CD4-positive, alpha-beta memory T cell (primary cell): ENCODE measurements around the gene TTLL11. TPM values are rescaled to one million over a fixed set of nuclear protein-coding genes. Genes with fewer than 3 reads are reported as not detected.

Source experiments
- CTCF ChIA-PET: fragments of 350-600 bp; sonication (Branson Sonifier 250); formaldehyde crosslinking; loops from one replicate; lab custom pipeline; 2021; ENCODE audit warnings: inconsistent platforms; ENCODE audit not compliant: partially characterized antibody; lab: Charles Lee
- POLR2A ChIA-PET: fragments of 350-600 bp; sonication (Branson Sonifier 250); formaldehyde crosslinking; loops from one replicate; lab custom pipeline; 2021; ENCODE audit not compliant: partially characterized antibody; lab: Charles Lee
- DNase-seq, 5 donors: peaks; one replicate each; pipeline versions ENCODE4 v3.0.0 to v3.0.0-alpha.2; 2020 to 2022; ENCODE audit warnings: mixed read lengths in 1 of 5
- H3K27ac ChIP-seq: one replicate; pipeline ENCODE4 v1.7.0; 2013; ENCODE audit warnings: low read depth, low read length
- H3K27me3 ChIP-seq: 2 replicates; pipeline ENCODE4 v1.7.0; 2013; ENCODE audit warnings: mild to moderate bottlenecking, low read length, moderate library complexity; ENCODE audit not compliant: insufficient read depth
- H3K36me3 ChIP-seq: 2 replicates; pipeline ENCODE4 v1.7.0; 2013; ENCODE audit warnings: mild to moderate bottlenecking, low read length, moderate library complexity; ENCODE audit not compliant: insufficient read depth
- H3K4me1 ChIP-seq: 2 replicates; pipeline ENCODE4 v1.7.0; 2013; ENCODE audit warnings: mild to moderate bottlenecking, low read length, moderate library complexity; ENCODE audit not compliant: insufficient read depth
- H3K4me3 ChIP-seq, 2 donors: one replicate each; pipeline ENCODE4 v1.7.0; 2013; ENCODE audit warnings: low read length in 2 of 2, mild to moderate bottlenecking in 1 of 2
- H3K9me3 ChIP-seq, 2 donors: one replicate each; pipeline ENCODE4 v1.7.0; 2013; ENCODE audit warnings: low read length in 2 of 2, control low read depth in 1 of 2; ENCODE audit not compliant: control insufficient read depth in 1 of 2
- H3K27ac Mint-ChIP-seq, 7 donors: one replicate each; pipeline ENCODE4 v1.8.0; 2020 to 2021; ENCODE audit warnings: mixed read lengths in 7 of 7, mild to moderate bottlenecking in 6 of 7, inconsistent platforms in 3 of 7, moderate library complexity in 3 of 7
- H3K27me3 Mint-ChIP-seq, 2 donors: one replicate each; pipeline ENCODE4 v1.8.0; 2020 to 2021; ENCODE audit warnings: mixed read lengths in 2 of 2
- H3K36me3 Mint-ChIP-seq, 2 donors: one replicate each; pipeline ENCODE4 v1.8.0; 2020 to 2021; ENCODE audit warnings: mixed read lengths in 2 of 2, inconsistent platforms in 1 of 2, mild to moderate bottlenecking in 1 of 2
- H3K4me1 Mint-ChIP-seq, 4 donors: one replicate each; pipeline ENCODE4 v1.8.0; 2020 to 2021; ENCODE audit warnings: mixed read lengths in 4 of 4, mild to moderate bottlenecking in 1 of 4
- H3K4me3 Mint-ChIP-seq, 8 donors: one replicate each; pipeline ENCODE4 v1.8.0; 2020 to 2021; ENCODE audit warnings: mixed read lengths in 8 of 8, mild to moderate bottlenecking in 7 of 8, moderate library complexity in 6 of 8, inconsistent platforms in 3 of 8
- H3K9me3 Mint-ChIP-seq, 8 donors: one replicate each; pipeline ENCODE4 v1.8.0; 2020 to 2021; ENCODE audit warnings: mixed read lengths in 8 of 8, mild to moderate bottlenecking in 5 of 8, inconsistent platforms in 3 of 8, moderate library complexity in 1 of 8
- intact Hi-C: fragments of 100-400 bp; cut with micrococcal nuclease; formaldehyde crosslinking; loops from one replicate; pipeline ENCODE4 v1.15.1; 2023
- polyA plus RNA-seq, 2 donors: library from polyadenylated mRNA; unstranded; fragments of 300-500 nt; fragmentation: Illumina TruSeq; gene quantifications; one replicate each; pipeline ENCODE4 v1.2.3, GENCODE V29; 2021
- total RNA-seq, 2 experiments: library from RNA; stranded (reverse); gene quantifications; one replicate each; pipeline ENCODE4 v1.2.3, GENCODE V29; 2021

Gene TTLL11
- total and polyA plus RNA-seq, 4 experiments from 2014 or later: 2.7 to 7.8 (median 3.1) TPM

DNA sequence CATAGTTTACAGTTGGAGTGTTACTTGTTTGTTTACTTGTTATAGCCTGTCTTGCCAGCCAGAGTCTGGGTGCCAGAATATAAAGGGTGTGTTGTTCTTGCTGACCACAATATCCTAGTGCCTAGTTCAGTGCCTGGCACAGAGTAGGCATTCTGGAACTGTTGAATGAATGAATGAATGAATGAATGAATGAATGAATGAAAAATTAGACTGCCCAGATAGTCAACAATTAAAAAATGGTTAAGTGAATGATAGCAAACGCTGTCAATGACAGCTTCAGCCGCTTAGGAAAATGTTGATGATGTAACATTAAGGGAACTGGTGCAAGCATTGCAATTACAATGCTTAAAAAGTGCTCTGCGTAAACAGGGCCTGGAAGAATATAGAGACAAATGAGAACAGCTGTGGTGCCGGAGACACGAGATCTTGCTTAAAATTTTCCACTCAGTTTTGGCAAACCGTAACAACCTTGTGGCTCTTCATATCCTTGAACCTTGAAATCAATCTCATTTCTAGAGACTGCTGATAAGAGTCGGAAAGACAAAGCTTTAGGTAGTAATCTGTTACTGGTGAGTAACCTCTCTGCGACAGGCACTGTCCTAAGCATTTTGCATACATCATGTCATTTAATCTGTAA, 4.7 kb upstream of the TTLL11 start:
- Mint-ChIP-seq H3K9me3 (no peaks in the 10 kb centered on the region), H3K27ac (no peak overlapping the region), H3K27me3 (peaks cover 4 to 6% of the 10 kb centered on the region in 2 donors), H3K36me3 (no peaks in the 10 kb centered on the region), H3K4me3 (no peak overlapping the region), H3K4me1 (peaks cover 12 to 31% (median 15%) of the 10 kb centered on the region in 4 donors)
- H3K9me3 ChIP-seq: no peaks in the 10 kb centered on the region
- H3K36me3 ChIP-seq: no peaks in the 10 kb centered on the region
- ChIA-PET POLR2A (no interaction called here), CTCF (interaction anchor here (1.1 to 7.1 kb wide), 26 partner anchors 9 to 737 kb away, joined by 3 to 160 read pairs (median 6); partner anchors contain the start of gene NDUFA8)
- no peaks in the 10 kb centered on the region for H3K27me3 ChIP-seq
- intact Hi-C loops: no loop called here
- H3K4me3 ChIP-seq: no peak overlapping the region
- peaks cover 13% of the 10 kb centered on the region for H3K4me1 ChIP-seq
- H3K27ac ChIP-seq: no peak overlapping the region
- DNase-seq: no peak

DNA sequence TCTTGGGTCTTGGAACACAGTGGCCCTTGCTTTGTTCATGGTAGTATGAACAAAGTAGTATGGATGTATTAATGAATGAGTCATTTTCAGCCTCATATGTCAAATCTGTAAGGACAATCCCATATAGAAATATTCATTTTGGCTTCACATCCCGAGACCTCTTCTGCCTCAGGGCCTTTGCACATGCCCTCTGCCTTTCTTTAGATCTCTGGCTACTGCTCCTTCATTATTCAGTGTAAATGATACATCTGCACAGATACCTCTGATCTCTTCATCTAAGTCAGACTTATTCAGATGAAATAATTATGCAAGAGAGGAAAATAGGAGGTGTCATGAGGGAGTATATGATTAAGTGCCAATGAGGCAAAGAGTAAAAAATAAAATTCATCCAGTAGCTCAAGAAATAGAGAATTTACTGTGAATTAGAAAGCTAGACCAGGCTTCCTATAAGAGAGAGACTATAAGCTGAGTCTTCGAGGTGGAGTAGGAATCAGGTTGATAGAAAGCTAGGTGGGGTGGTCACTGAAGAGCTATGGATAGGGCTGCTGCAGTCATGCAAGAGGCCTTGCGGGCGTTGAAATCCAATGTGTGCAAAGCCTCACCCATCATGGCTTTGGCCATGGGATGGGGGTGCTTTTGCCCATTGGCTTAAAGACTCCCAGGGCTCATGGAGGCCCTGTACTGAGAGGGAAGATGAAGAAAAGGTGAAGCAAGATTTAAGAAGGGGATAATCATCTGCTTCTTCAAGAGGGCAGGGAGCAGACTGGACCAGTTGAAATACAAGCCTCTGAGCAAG, 3.7 kb upstream of the TTLL11 start:
- DNase-seq: no peak
- H3K4me3 ChIP-seq: no peak overlapping the region
- intact Hi-C loops: no loop called here
- ChIA-PET POLR2A (no interaction called here), CTCF (interaction anchor here (1.0 to 7.1 kb wide), 12 partner anchors 8 to 712 kb away, joined by 3 to 160 read pairs (median 6); partner anchors contain the start of gene NDUFA8)
- H3K27ac Mint-ChIP-seq: peak overlapping the region in 1 of 7 donors; percentile 71
- H3K36me3 ChIP-seq: no peaks in the 10 kb centered on the region
- H3K4me3 Mint-ChIP-seq: no peak overlapping the region
- no peak overlapping the region for H3K27ac ChIP-seq
- H3K9me3 ChIP-seq: no peaks in the 10 kb centered on the region
- H3K27me3 ChIP-seq: no peaks in the 10 kb centered on the region
- H3K4me1 ChIP-seq: peaks cover 19% of the 10 kb centered on the region
- H3K36me3 Mint-ChIP-seq: peaks cover 0 to 3% of the 10 kb centered on the region in 2 donors
- peaks cover 4 to 6% of the 10 kb centered on the region in 2 donors for H3K27me3 Mint-ChIP-seq
- H3K4me1 Mint-ChIP-seq: peaks cover 17 to 37% (median 20%) of the 10 kb centered on the region in 4 donors
- no peaks in the 10 kb centered on the region for H3K9me3 Mint-ChIP-seq

DNA sequence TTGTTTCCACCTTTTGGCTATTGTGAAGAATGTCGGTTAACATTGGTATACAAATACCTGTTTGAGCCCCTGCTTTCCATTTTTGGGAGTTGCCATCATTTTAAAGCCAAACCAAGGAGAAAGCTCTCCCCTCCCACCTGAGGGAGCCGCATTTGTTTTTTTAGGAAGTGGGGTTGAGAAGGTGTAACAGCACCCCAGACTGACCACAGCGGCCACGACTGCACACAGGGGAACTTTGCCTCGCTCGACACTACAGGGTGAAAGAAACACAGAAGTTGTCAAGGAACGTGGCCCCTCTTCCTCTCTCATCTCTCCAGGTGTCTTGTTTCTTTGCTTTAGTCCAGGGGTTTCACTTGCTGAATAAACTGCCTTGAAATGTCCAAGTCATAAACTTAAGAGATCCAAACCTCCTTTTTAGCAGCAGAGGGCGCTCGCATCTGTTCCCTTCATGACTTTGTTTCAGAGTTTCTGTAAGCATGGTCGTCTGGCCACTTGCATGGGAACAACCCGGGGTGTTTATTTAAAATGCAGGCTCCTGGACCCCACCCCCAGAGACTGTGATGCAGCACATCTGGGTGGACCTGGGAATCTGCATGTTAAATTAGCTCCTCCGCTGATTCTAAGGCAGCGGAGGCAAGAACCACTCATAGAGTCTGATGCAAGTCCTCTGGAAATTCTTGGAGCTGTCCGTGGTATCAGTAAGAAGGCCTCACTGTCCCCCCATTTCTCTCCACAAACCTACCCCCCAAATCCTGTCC, 2.1 kb upstream of the TTLL11 start:
- Mint-ChIP-seq H3K9me3 (no peaks in the 10 kb centered on the region), H3K36me3 (peaks cover 3% of the 10 kb centered on the region in 2 donors), H3K27ac (peak overlapping the region in 2 of 7 donors; percentile 15 to 57), H3K4me3 (peak overlapping the region; percentile 26 to 92 (median 63)), H3K4me1 (peaks cover 30 to 54% (median 35%) of the 10 kb centered on the region in 4 donors), H3K27me3 (peaks cover 4 to 6% of the 10 kb centered on the region in 2 donors)
- H3K27ac ChIP-seq: no peak overlapping the region
- H3K4me1 ChIP-seq: peaks cover 30% of the 10 kb centered on the region
- DNase-seq: peak; percentile 38 to 62 (median 50)
- intact Hi-C loops: loop anchor here (1.0 kb wide), 1 partner anchor 255 kb away; no protein-coding TSS in a partner anchor
- no peaks in the 10 kb centered on the region for H3K36me3 ChIP-seq
- H3K4me3 ChIP-seq: no peak overlapping the region
- POLR2A ChIA-PET: no interaction called here
- H3K9me3 ChIP-seq: no peaks in the 10 kb centered on the region
- CTCF ChIA-PET: interaction anchor here (0.9 to 7.1 kb wide), 8 partner anchors 9 to 817 kb away, joined by 3 to 160 read pairs (median 4); partner anchors contain the start of gene ZBTB6
- no peaks in the 10 kb centered on the region for H3K27me3 ChIP-seq

DNA sequence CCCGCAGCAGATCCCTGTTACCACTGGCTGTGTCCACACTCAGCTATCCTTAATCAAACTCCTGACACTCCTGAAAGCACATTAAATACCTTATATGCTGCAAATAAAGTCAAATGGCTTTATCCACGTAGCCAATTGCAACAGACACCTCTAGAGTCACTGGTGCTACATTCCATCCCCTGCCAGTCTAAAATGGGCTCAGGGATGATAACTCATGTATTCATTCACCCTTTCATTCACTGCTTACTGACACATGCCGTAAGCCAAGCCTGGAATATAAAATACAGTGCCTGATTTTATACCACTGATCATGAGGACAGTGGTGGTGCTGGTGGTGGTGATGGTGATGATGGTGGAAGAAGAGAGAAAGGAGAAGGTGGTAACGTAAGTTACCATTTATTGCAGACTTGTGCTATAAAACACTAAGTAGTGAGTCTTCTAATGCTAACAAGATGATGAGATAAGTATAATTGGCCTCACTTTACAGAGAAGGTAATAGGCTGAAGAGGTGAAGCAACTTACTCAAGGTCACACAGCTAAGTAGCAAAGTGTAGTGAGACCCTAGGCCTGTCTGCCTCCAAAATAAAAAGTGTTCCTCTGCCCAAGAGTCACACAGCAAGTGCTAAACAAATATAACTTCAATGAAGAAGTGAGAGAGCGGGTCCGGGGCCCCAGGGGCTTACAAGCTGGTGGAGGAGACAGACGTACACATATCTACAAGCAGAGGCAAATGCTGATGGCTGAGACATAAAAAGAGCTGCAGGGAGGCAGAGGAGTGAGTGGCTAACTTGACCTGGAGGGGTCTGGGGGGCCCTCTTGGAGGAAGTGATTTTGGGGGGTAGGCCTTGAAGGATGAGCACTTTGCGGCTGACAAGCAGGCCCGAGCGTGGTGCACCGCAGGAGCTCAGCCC, 1.2 kb downstream of the TTLL11 start:
- peak overlapping the region; percentile 87 to 97 (median 93) for H3K4me3 Mint-ChIP-seq
- H3K36me3 ChIP-seq: no peaks in the 10 kb centered on the region
- no peaks in the 10 kb centered on the region for H3K27me3 ChIP-seq
- ChIA-PET POLR2A (interaction anchor here (0.9 kb wide), 1 partner anchor 173 kb away, joined by 3 read pairs; the partner anchor contains the start of genes MRRF and RBM18), CTCF (interaction anchor here (1.1 to 1.6 kb wide), 4 partner anchors 33 to 261 kb away, joined by 3 to 7 read pairs (median 4); no protein-coding TSS in a partner anchor)
- peaks cover 34 to 57% (median 39%) of the 10 kb centered on the region in 4 donors for H3K4me1 Mint-ChIP-seq
- H3K27me3 Mint-ChIP-seq: no peaks in the 10 kb centered on the region
- H3K9me3 ChIP-seq: no peaks in the 10 kb centered on the region
- peak overlapping the region; percentile 48 for H3K27ac ChIP-seq
- H3K4me3 ChIP-seq: peak overlapping the region; percentile 53 to 62
- peaks cover 30% of the 10 kb centered on the region for H3K4me1 ChIP-seq
- no peaks in the 10 kb centered on the region for H3K9me3 Mint-ChIP-seq
- no peak for DNase-seq
- H3K36me3 Mint-ChIP-seq: peaks cover 4 to 10% of the 10 kb centered on the region in 2 donors
- H3K27ac Mint-ChIP-seq: peak overlapping the region; percentile 63 to 94 (median 88)
- intact Hi-C loops: no loop called here

- Mint-ChIP-seq H3K4me3 (peak overlapping the region in 5 of 8 donors; percentile 87 to 97 (median 91)), H3K27me3 (no peaks in the 10 kb centered on the region), H3K27ac (no peak overlapping the region), H3K4me1 (peaks cover 34 to 52% (median 38%) of the 10 kb centered on the region in 4 donors), H3K9me3 (no peaks in the 10 kb centered on the region), H3K36me3 (peaks cover 4 to 10% of the 10 kb centered on the region in 2 donors)
- H3K4me3 ChIP-seq: no peak overlapping the region
- intact Hi-C loops: no loop called here
- H3K9me3 ChIP-seq: no peaks in the 10 kb centered on the region
- no peak for DNase-seq
- no peaks in the 10 kb centered on the region for H3K27me3 ChIP-seq
- H3K36me3 ChIP-seq: no peaks in the 10 kb centered on the region
- peaks cover 30% of the 10 kb centered on the region for H3K4me1 ChIP-seq
- POLR2A ChIA-PET: no interaction called here
- CTCF ChIA-PET: interaction anchor here (1.6 to 4.5 kb wide), 2 partner anchors 7 to 260 kb away, joined by 4 to 38 read pairs; no protein-coding TSS in a partner anchor
- no peak overlapping the region for H3K27ac ChIP-seq
These were observed 2.1 kb downstream of the TTLL11 start for GRCh38 chr9:122090981-122091380.

DNA sequence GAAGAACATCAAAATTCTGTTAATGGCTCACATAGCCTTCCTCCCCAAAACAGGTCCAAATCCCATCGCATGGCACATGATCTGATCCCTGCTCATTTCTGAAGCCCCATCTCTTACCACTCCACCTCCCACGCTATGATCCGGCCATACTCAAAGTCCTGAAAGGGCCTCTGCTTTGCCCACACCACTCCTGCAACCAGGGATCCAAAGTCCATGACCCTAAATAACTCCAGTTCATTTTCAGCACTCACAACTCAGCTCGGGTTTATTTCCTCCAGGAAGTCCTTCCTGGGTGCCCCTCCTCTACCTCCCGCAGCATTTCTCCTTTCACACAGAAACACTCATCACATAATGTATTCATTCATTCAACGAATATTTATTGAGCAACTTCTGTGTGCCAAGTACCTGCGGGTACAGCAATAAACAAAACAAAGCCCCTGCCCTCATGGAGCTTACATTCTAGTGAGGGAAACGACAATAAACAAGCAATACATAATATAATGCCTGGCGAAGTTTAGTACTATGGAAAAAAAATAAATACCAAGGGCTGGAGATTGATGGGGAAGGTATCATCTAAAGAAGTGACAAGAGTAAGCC, 2.7 kb downstream of the TTLL11 start:
- peak overlapping the region in 6 of 8 donors; percentile 3 to 59 (median 30) for H3K4me3 Mint-ChIP-seq
- intact Hi-C loops: no loop called here
- H3K27me3 Mint-ChIP-seq: no peaks in the 10 kb centered on the region
- peaks cover 34 to 51% (median 37%) of the 10 kb centered on the region in 4 donors for H3K4me1 Mint-ChIP-seq
- DNase-seq: no peak
- H3K27ac Mint-ChIP-seq: no peak overlapping the region
- ChIA-PET POLR2A (no interaction called here), CTCF (interaction anchor here (1.6 to 4.5 kb wide), 2 partner anchors 8 to 261 kb away, joined by 4 to 38 read pairs; no protein-coding TSS in a partner anchor)
- Histone ChIP-seq H3K27me3 (no peaks in the 10 kb centered on the region), H3K9me3 (no peaks in the 10 kb centered on the region), H3K4me3 (no peak overlapping the region), H3K4me1 (peaks cover 29% of the 10 kb centered on the region), H3K27ac (no peak overlapping the region), H3K36me3 (no peaks in the 10 kb centered on the region)
- H3K9me3 Mint-ChIP-seq: no peaks in the 10 kb centered on the region
- peaks cover 4 to 10% of the 10 kb centered on the region in 2 donors for H3K36me3 Mint-ChIP-seq
